Heart left ventricle (tissue), 16 donors: ENCODE results near the gene ERC1. TPM values are rescaled to one million over a fixed set of nuclear protein-coding genes. Genes with fewer than 3 reads are reported as not detected.
A peak's percentile ranks its signal among the peaks of the same experiment; 100 is the strongest.

ENCODE experiments used
- ATAC-seq, 4 donors: fragments of 200-7000 bp; cut with Tn5 transposase; one replicate each; pipeline ENCODE4 v1.9.1; 2020 to 2022; ENCODE audit warnings: moderate library complexity in 4 of 4, mild to moderate bottlenecking in 3 of 4, moderate number of reproducible peaks in 1 of 4
- DNase-seq, 5 donors: peaks; one replicate each; pipeline ENCODE4 v3.0.0-alpha.2; 2020
- H3K27ac ChIP-seq, 12 donors: fragments of 200-600 bp; sonication (generic) in 4 of 12; one replicate each; pipeline versions ENCODE4 v1.5.0 to v1.8.0; 2016 to 2022; ENCODE audit warnings: mild to moderate bottlenecking in 2 of 12
- H3K27me3 ChIP-seq, 9 donors: fragments of 200-600 bp; sonication (generic) in 2 of 9; one replicate each; pipeline versions ENCODE4 v1.5.1 to v1.8.0; 2016 to 2022; ENCODE audit warnings: mild to moderate bottlenecking in 3 of 9
- H3K36me3 ChIP-seq, 9 donors: fragments of 200-600 bp; sonication (generic) in 2 of 9; one replicate each; pipeline versions ENCODE4 v1.5.0 to v1.8.0; 2018 to 2022; ENCODE audit warnings: mild to moderate bottlenecking in 2 of 9
- H3K4me1 ChIP-seq, 12 donors: fragments of 200-600 bp; sonication (generic) in 4 of 12; one replicate each; pipeline versions ENCODE4 v1.5.0 to v1.8.0; 2016 to 2022; ENCODE audit warnings: mild to moderate bottlenecking in 3 of 12
- H3K4me3 ChIP-seq, 12 donors: fragments of 200-600 bp; sonication (generic) in 4 of 12; one replicate each; pipeline versions ENCODE4 v1.5.0 to v1.8.0; 2017 to 2022; ENCODE audit warnings: mild to moderate bottlenecking in 9 of 12, moderate library complexity in 4 of 12
- H3K9me3 ChIP-seq, 12 donors: fragments of 200-600 bp; sonication (generic) in 4 of 12; one replicate each; pipeline versions ENCODE4 v1.5.0 to v1.8.0; 2016 to 2022; ENCODE audit warnings: mild to moderate bottlenecking in 1 of 12
- POLR2A ChIP-seq, 2 donors: fragments of 450-650 bp; IDR thresholded peaks; one replicate each; pipeline ENCODE4 v1.6.1; 2017; ENCODE audit warnings: antibody characterized with exemption in 2 of 2, mild to moderate bottlenecking in 2 of 2, moderate library complexity in 2 of 2
- WGBS, 4 donors: extraction: QIAGEN DNeasy Blood & Tissue Kit in 2 of 4; methylation state at CpG; one replicate each; pipeline versions ENCODE4 v1.1.5 to v1.1.7; 2013 to 2018; 5-methylcytosine and 5-hydroxymethylcytosine counted together
- intact Hi-C, 10 donors: fragments of 100-400 bp; cut with DNase I; formaldehyde crosslinking; loops; one replicate each; pipeline versions ENCODE4 v1.11.1 to v1.14.2; 2022
- polyA plus RNA-seq, 2 donors: library from polyadenylated mRNA; stranded (reverse); fragments of 200-250 nt; gene quantifications; one replicate each; pipeline ENCODE4 v1.2.3, GENCODE V29; 2013
- total RNA-seq, 9 donors: library from RNA; depleted of rRNA in 2 of 9; stranded (reverse); fragments of >200 nt in 2 of 9; fragmentation: NEBNext Ultra II Directional in 3 of 9; extraction: Animal tissue kit (Norgen Biotek cat#: 25700) in 3 of 9; gene quantifications; one replicate each; pipeline versions ENCODE4 v1.1.0 to v1.2.4, GENCODE V29; 2016 to 2023
- TF ChIP-seq, protein P1 (sequence below), 12 donors: fragments of 200-600 bp; sonication (generic) in 4 of 12; IDR thresholded peaks; one replicate each; pipeline versions ENCODE4 v1.5.0 to v1.8.0; 2018 to 2022; ENCODE audit warnings: antibody characterized with exemption in 12 of 12, mild to moderate bottlenecking in 5 of 12
- donor health status: ischemic (EF 13 %, LVEDD 7.1; RV severe dilation, severe dysfunction).
- donor health status: healthy with polysubstance abuse.
- donor health status: DM: no; HTN: yes; CAD: no.
- donor health status: DM: no; HTN: no; CAD: no.
- donor health status: ischemic (EF 25% LVEDD 6.9; RV normal size, moderate dysfunction).
- donor health status: ischemic (EF 25% LVEDD 5.7; RV mildly dilated, moderate dysfunction).
- donor health status: healthy.
- donor health status: DM: yes; HTN: yes; CAD: no.
- donor health status: ischemic (EF 35%, LVEDD 5.7; RV mildly dilated, moderate dysfunction).
- donor health status: nonischemic (EF 11% LVEDD 7.7; RV severe dilation, severe dysfunction).
- donor health status: DM: yes; HTN: yes; CAD: no.
- donor health status: PGD.
- donor health status: ischemic (EF 29% LVEDD 5.4; RV normal size, mild dysfunction).
- donor health status: nonischemic (EF 23%, LVEDD 6.1; RV moderate dilation, normal function).

The ERC1 gene
- total and polyA plus RNA-seq, 11 donors, result 13.5 to 84.0 (median 47.9) TPM

DNA sequence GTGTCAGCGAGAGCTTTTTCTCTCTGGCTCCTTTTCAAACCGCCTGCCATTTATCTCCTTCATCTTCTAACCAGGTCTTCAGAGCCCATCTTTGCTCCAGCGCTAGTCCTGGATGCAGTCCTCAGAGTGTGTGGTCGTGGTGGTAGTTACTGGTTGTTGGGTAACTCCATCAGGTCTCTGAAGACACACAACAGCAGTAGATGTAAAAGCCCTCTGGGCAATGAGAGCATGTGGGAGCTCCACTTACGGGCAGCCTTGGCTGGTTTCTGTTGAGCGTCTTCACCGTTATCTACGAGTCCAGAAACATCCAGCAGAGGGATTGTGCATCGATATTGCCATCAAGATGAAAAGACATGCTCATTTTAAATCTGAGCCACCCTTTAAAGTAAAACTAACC lies 542.2 kb downstream of the ERC1 start:
- no peaks in the 10 kb centered on the region for H3K9me3 ChIP-seq
- H3K27me3 ChIP-seq, result peaks cover 5 to 81% (median 18%) of the 10 kb centered on the region in 9 donors
- ATAC-seq (no peak), DNase-seq (no peak)
- no peak overlapping the region for H3K27ac ChIP-seq
- peaks cover 0 to 24% (median 2%) of the 10 kb centered on the region in 12 donors for H3K4me1 ChIP-seq
- H3K4me3 ChIP-seq, result peak overlapping the region in 1 of 12 donors; percentile 23
- no peak for TF ChIP-seq POLR2A (IDR thresholded peaks at IDR 0.05)
- TF ChIP-seq, protein P1, sequence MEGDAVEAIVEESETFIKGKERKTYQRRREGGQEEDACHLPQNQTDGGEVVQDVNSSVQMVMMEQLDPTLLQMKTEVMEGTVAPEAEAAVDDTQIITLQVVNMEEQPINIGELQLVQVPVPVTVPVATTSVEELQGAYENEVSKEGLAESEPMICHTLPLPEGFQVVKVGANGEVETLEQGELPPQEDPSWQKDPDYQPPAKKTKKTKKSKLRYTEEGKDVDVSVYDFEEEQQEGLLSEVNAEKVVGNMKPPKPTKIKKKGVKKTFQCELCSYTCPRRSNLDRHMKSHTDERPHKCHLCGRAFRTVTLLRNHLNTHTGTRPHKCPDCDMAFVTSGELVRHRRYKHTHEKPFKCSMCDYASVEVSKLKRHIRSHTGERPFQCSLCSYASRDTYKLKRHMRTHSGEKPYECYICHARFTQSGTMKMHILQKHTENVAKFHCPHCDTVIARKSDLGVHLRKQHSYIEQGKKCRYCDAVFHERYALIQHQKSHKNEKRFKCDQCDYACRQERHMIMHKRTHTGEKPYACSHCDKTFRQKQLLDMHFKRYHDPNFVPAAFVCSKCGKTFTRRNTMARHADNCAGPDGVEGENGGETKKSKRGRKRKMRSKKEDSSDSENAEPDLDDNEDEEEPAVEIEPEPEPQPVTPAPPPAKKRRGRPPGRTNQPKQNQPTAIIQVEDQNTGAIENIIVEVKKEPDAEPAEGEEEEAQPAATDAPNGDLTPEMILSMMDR (IDR thresholded peaks at IDR 0.05), result no peak
- WGBS, 4 donors, result 41 to 75% (median 62%) methylated on average over 9 of the region's 9 CpGs
- intact Hi-C loops, result no loop called here
- no peaks in the 10 kb centered on the region for H3K36me3 ChIP-seq

GRCh38 chr12:1533602-1534304 lies 542.7 kb downstream of the ERC1 start:
- intact Hi-C loops, result no loop called here
- WGBS, 4 donors, result 44 to 61% (median 55%) methylated on average over 16 of the region's 16 CpGs

GRCh38 chr12:1534748-1535147 lies 543.7 kb downstream of the ERC1 start:
- intact Hi-C loops, result no loop called here
- no peak for ATAC-seq

More at GRCh38 chr12:1533602-1534304, 542.7 kb downstream of the ERC1 start:
- no peak for ATAC-seq
- peaks cover 0 to 24% (median 2%) of the 10 kb centered on the region in 12 donors for H3K4me1 ChIP-seq
- peak overlapping the region in 1 of 12 donors; percentile 23 for H3K4me3 ChIP-seq
- no peak for TF ChIP-seq POLR2A (IDR thresholded peaks at IDR 0.05)
- TF ChIP-seq, protein P1 (IDR thresholded peaks at IDR 0.05), result no peak
- H3K36me3 ChIP-seq, result no peaks in the 10 kb centered on the region
- no peak overlapping the region for H3K27ac ChIP-seq
- DNase-seq, result no peak
- no peaks in the 10 kb centered on the region for H3K9me3 ChIP-seq
- peaks cover 5 to 79% (median 18%) of the 10 kb centered on the region in 9 donors for H3K27me3 ChIP-seq

DNA sequence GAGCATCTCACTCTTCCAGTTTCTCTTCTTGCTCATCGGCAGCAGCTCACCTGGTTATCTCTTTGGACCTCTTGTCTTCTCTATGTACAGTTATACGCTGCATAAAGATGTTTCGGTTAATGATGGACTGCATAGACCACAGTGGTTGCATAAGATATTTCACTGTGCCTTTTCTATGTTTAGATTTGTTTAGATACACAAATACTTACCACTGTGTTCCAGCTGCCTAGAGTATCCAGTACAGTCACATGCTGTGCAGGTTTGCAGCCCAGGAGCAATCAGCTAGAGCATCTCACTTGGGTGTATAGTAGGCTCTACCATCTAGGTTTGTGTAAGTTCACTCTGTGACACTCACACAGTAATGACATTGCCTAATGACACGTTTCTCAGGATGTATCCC lies 545.8 kb downstream of the ERC1 start:
- Histone ChIP-seq H3K9me3 (no peaks in the 10 kb centered on the region), H3K4me1 (peaks cover 0 to 20% (median 0%) of the 10 kb centered on the region in 12 donors), H3K36me3 (no peaks in the 10 kb centered on the region), H3K4me3 (no peak overlapping the region), H3K27me3 (peaks cover 0 to 55% (median 2%) of the 10 kb centered on the region in 9 donors), H3K27ac (no peak overlapping the region)
- ATAC-seq (no peak), DNase-seq (no peak)
- 88 to 91% (median 89%) methylated on average over 4 of the region's 4 CpGs for WGBS, 4 donors
- intact Hi-C loops, result no loop called here
- TF ChIP-seq, protein P1 (IDR thresholded peaks at IDR 0.05), result no peak
- no peak for TF ChIP-seq POLR2A (IDR thresholded peaks at IDR 0.05)

More at GRCh38 chr12:1534748-1535147, 543.7 kb downstream of the ERC1 start:
- Histone ChIP-seq H3K36me3 (no peaks in the 10 kb centered on the region), H3K27me3 (peaks cover 5 to 72% (median 13%) of the 10 kb centered on the region in 9 donors), H3K4me3 (no peak overlapping the region), H3K27ac (no peak overlapping the region), H3K9me3 (no peaks in the 10 kb centered on the region), H3K4me1 (peaks cover 0 to 24% (median 2%) of the 10 kb centered on the region in 12 donors)
- no peak for TF ChIP-seq POLR2A (IDR thresholded peaks at IDR 0.05)
- TF ChIP-seq, protein P1 (IDR thresholded peaks at IDR 0.05), result no peak
- DNase-seq, result no peak
- 60 to 81% (median 75%) methylated on average over 3 of the region's 3 CpGs for WGBS, 4 donors
